Liver (tissue), 3 donors: Measurements from ENCODE around the gene GTF2F2.

Experiments used
- ATF3 ChIP-seq: IDR thresholded peaks from 2 replicates; pipeline ENCODE4 v1.6.1; 2016; ENCODE audit warnings: antibody characterized with exemption
- GABPA ChIP-seq, 2 donors: IDR thresholded peaks in 1 of 2; conservative IDR thresholded peaks in 1 of 2; 2 replicates each; pipeline ENCODE4 v1.6.1; 2016; ENCODE audit warnings: antibody characterized with exemption in 2 of 2, mild to moderate bottlenecking in 1 of 2, moderate library complexity in 1 of 2
- HNF4A ChIP-seq, 2 donors: conservative IDR thresholded peaks; 2 replicates each; pipeline ENCODE4 v1.6.1; 2016; ENCODE audit warnings: antibody characterized with exemption in 2 of 2, mild to moderate bottlenecking in 2 of 2
- JUND ChIP-seq, 2 donors: IDR thresholded peaks; 2 replicates each; pipeline ENCODE4 v1.6.1; 2016; ENCODE audit warnings: antibody characterized with exemption in 2 of 2
- RAD21 ChIP-seq, 2 donors: IDR thresholded peaks; 2 replicates each; pipeline ENCODE4 v1.6.1; 2016; ENCODE audit warnings: antibody characterized with exemption in 2 of 2, mild to moderate bottlenecking in 2 of 2
- RXRA ChIP-seq, 2 donors: IDR thresholded peaks; 2 replicates each; pipeline ENCODE4 v1.6.1; 2017 to 2018; ENCODE audit warnings: antibody characterized with exemption in 2 of 2, mild to moderate bottlenecking in 1 of 2
- SP1 ChIP-seq: IDR thresholded peaks from 2 replicates; pipeline ENCODE4 v1.6.1; 2018; ENCODE audit warnings: antibody characterized with exemption, mild to moderate bottlenecking
- TAF1 ChIP-seq: conservative IDR thresholded peaks from 2 replicates; pipeline ENCODE4 v1.6.1; 2016; ENCODE audit warnings: antibody characterized with exemption, mild to moderate bottlenecking
- YY1 ChIP-seq: IDR thresholded peaks from 2 replicates; pipeline ENCODE4 v1.6.1; 2016; ENCODE audit warnings: antibody characterized with exemption, mild to moderate bottlenecking
- TF ChIP-seq, protein P1 (sequence below): fragments of 150-350 bp; IDR thresholded peaks from 2 replicates; pipeline ENCODE4 v1.5.1; 2017; ENCODE audit warnings: improper control_type of control experiment, low read depth, low read length; ENCODE audit not compliant: missing input control
- donor health status: healthy.
- donor health status: healthy.

DNA sequence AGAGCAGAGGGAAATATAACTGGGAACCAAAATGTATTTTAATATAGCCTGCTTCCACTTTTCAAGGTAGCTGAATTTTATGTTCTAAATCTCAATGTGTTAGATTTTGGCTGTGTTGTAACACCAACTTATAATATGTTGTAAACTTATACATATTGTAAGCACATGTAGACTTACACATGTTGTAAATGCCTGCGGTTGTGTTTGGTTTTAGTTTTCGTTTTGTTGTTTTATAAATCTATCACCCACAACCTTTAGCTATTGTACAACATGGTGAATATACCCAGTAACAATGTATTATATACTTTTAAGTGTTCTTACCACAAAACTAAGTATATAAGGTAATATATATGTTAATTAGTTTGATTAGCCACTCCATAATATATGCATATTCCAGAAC is 65.0 kb downstream of the GTF2F2 start:
- TF ChIP-seq, protein P1, sequence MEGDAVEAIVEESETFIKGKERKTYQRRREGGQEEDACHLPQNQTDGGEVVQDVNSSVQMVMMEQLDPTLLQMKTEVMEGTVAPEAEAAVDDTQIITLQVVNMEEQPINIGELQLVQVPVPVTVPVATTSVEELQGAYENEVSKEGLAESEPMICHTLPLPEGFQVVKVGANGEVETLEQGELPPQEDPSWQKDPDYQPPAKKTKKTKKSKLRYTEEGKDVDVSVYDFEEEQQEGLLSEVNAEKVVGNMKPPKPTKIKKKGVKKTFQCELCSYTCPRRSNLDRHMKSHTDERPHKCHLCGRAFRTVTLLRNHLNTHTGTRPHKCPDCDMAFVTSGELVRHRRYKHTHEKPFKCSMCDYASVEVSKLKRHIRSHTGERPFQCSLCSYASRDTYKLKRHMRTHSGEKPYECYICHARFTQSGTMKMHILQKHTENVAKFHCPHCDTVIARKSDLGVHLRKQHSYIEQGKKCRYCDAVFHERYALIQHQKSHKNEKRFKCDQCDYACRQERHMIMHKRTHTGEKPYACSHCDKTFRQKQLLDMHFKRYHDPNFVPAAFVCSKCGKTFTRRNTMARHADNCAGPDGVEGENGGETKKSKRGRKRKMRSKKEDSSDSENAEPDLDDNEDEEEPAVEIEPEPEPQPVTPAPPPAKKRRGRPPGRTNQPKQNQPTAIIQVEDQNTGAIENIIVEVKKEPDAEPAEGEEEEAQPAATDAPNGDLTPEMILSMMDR: no peak
- no peak for TF ChIP-seq YY1
- TF ChIP-seq HNF4A (conservative IDR thresholded peaks at IDR 0.05): no peak
- TF ChIP-seq RXRA (IDR thresholded peaks at IDR 0.05): no peak
- TF ChIP-seq ATF3: no peak
- TF ChIP-seq RAD21 (IDR thresholded peaks at IDR 0.05): no peak
- no peak for TF ChIP-seq SP1
- TF ChIP-seq JUND (IDR thresholded peaks at IDR 0.05): no peak
- TF ChIP-seq GABPA (IDR thresholded peaks at IDR 0.05 in 1 of 2, conservative IDR thresholded peaks at IDR 0.05 in 1 of 2): no peak
- no peak for TF ChIP-seq TAF1
